HUES6 (cell line): ENCODE results near the gene ELFN2.
"Not testable (repeated sequence)": the region's sequence is repeated elsewhere in the genome, so short reads cannot be mapped to it uniquely, and the experiment has no call there.

Experiments used
- H3K27ac ChIP-seq: 2 replicates; pipeline ENCODE4 v1.7.0; 2013; ENCODE audit warnings: low read depth, mild to moderate bottlenecking, low read length, inconsistent platforms
- H3K27me3 ChIP-seq: 2 replicates; pipeline ENCODE4 v1.6.1; 2013; ENCODE audit warnings: low read length; ENCODE audit not compliant: control insufficient read depth, insufficient read depth
- H3K36me3 ChIP-seq: 2 replicates; pipeline ENCODE4 v1.6.1; 2013; ENCODE audit warnings: low read length; ENCODE audit not compliant: control insufficient read depth, insufficient read depth
- H3K4me1 ChIP-seq: 2 replicates; pipeline ENCODE4 v1.6.1; 2013; ENCODE audit warnings: low read length; ENCODE audit not compliant: control insufficient read depth, insufficient read depth
- H3K4me3 ChIP-seq: 2 replicates; pipeline ENCODE4 v1.5.1; 2013; ENCODE audit warnings: low read depth, low read length
- H3K9ac ChIP-seq: one replicate; pipeline ENCODE4 v1.6.1; 2013; ENCODE audit warnings: mild to moderate bottlenecking, low read length
- H3K9me3 ChIP-seq: 2 replicates; pipeline ENCODE4 v1.6.1; 2013; ENCODE audit warnings: low read depth, low read length; ENCODE audit not compliant: control insufficient read depth, insufficient read depth

The ELFN2 gene

GRCh38 chr22:37427135-37427710, at the start of gene ELFN2:
ELFN2 (minus strand) TSS chr22:37427479; CDS start chr22:37375534, 51,945 bp downstream.
- H3K4me3 ChIP-seq, result peak within 1 kb of the TSS; percentile 45
- no peak within 1 kb of the TSS for H3K9ac ChIP-seq
- H3K27ac ChIP-seq, result no peak within 1 kb of the TSS
- H3K4me1 ChIP-seq, result peaks cover 13% of the 10 kb centered on the region
- H3K9me3 ChIP-seq, result no peaks in the 10 kb centered on the region
- no peaks in the 10 kb centered on the region for H3K36me3 ChIP-seq
- H3K27me3 ChIP-seq, result peaks cover 62% of the 10 kb centered on the region

- Histone ChIP-seq H3K4me3 (no peak overlapping the region), H3K4me1 (no peaks in the 10 kb centered on the region), H3K27me3 (no peaks in the 10 kb centered on the region), H3K9me3 (no peaks in the 10 kb centered on the region), H3K9ac (no peak overlapping the region), H3K27ac (no peak overlapping the region), H3K36me3 (no peaks in the 10 kb centered on the region)
Observed at GRCh38 chr22:37476389-37477329, 49.4 kb upstream of the ELFN2 start.

- no peaks in the 10 kb centered on the region for H3K27me3 ChIP-seq
- no peaks in the 10 kb centered on the region for H3K36me3 ChIP-seq
- H3K9me3 ChIP-seq, result no peaks in the 10 kb centered on the region
- no peak overlapping the region for H3K4me3 ChIP-seq
- no peak overlapping the region for H3K27ac ChIP-seq
- H3K9ac ChIP-seq, result no peak overlapping the region
- no peaks in the 10 kb centered on the region for H3K4me1 ChIP-seq
Observed at GRCh38 chr22:37474447-37475090, 47.3 kb upstream of the ELFN2 start.

- Histone ChIP-seq H3K4me1 (no peaks in the 10 kb centered on the region), H3K4me3 (no peak overlapping the region), H3K27me3 (no peaks in the 10 kb centered on the region), H3K36me3 (no peaks in the 10 kb centered on the region), H3K27ac (no peak overlapping the region), H3K9me3 (no peaks in the 10 kb centered on the region), H3K9ac (no peak overlapping the region)
Observed at GRCh38 chr22:37473437-37473946, 46.2 kb upstream of the ELFN2 start.

- no peaks in the 10 kb centered on the region for H3K36me3 ChIP-seq
- H3K9ac ChIP-seq, result no peak overlapping the region
- H3K9me3 ChIP-seq, result no peaks in the 10 kb centered on the region
- no peak overlapping the region for H3K27ac ChIP-seq
- no peak overlapping the region for H3K4me3 ChIP-seq
- H3K4me1 ChIP-seq, result no peaks in the 10 kb centered on the region
- H3K27me3 ChIP-seq, result no peaks in the 10 kb centered on the region
Observed at GRCh38 chr22:37472418-37473006, 45.2 kb upstream of the ELFN2 start.

- Histone ChIP-seq H3K36me3 (no peaks in the 10 kb centered on the region), H3K9ac (no peak overlapping the region), H3K4me3 (no peak overlapping the region), H3K9me3 (no peaks in the 10 kb centered on the region), H3K27me3 (no peaks in the 10 kb centered on the region), H3K27ac (no peak overlapping the region), H3K4me1 (no peaks in the 10 kb centered on the region)
Observed at GRCh38 chr22:37471727-37472417, 44.6 kb upstream of the ELFN2 start.

- Histone ChIP-seq H3K9me3 (no peaks in the 10 kb centered on the region), H3K27me3 (no peaks in the 10 kb centered on the region), H3K9ac (no peak overlapping the region), H3K27ac (no peak overlapping the region), H3K36me3 (no peaks in the 10 kb centered on the region), H3K4me3 (no peak overlapping the region), H3K4me1 (no peaks in the 10 kb centered on the region)
Observed at GRCh38 chr22:37470087-37470445, 42.8 kb upstream of the ELFN2 start.

- Histone ChIP-seq H3K4me3 (no peak overlapping the region), H3K4me1 (no peaks in the 10 kb centered on the region), H3K27me3 (no peaks in the 10 kb centered on the region), H3K36me3 (no peaks in the 10 kb centered on the region), H3K9ac (no peak overlapping the region), H3K27ac (no peak overlapping the region), H3K9me3 (no peaks in the 10 kb centered on the region)
Observed at GRCh38 chr22:37469416-37470086, 42.3 kb upstream of the ELFN2 start.

- not testable (repeated sequence) for H3K27me3 ChIP-seq, H3K9ac ChIP-seq, H3K4me3 ChIP-seq, H3K27ac ChIP-seq, H3K9me3 ChIP-seq, H3K4me1 ChIP-seq, H3K36me3 ChIP-seq
Observed at GRCh38 chr22:37468201-37468695, 41.0 kb upstream of the ELFN2 start.

GRCh38 chr22:37467391-37467955, 40.2 kb upstream of the ELFN2 start:
- H3K9ac ChIP-seq, result no peak overlapping the region
- no peak overlapping the region for H3K27ac ChIP-seq
- H3K9me3 ChIP-seq, result no peaks in the 10 kb centered on the region
- H3K36me3 ChIP-seq, result no peaks in the 10 kb centered on the region
- no peaks in the 10 kb centered on the region for H3K27me3 ChIP-seq
- no peaks in the 10 kb centered on the region for H3K4me1 ChIP-seq
- H3K4me3 ChIP-seq, result no peak overlapping the region
